GM12872 (cell line): Measurements from ENCODE around the gene LCE2C.
"Not testable (repeated sequence)": the region's sequence is repeated elsewhere in the genome, so short reads cannot be mapped to it uniquely, and the experiment has no call there.

ENCODE experiments used
- TF ChIP-seq, protein P1 (sequence below): IDR thresholded peaks from 3 replicates; pipeline ENCODE4 v1.5.1; 2011; ENCODE audit warnings: low read depth, mild to moderate bottlenecking, low read length, moderate library complexity; ENCODE audit not compliant: insufficient read depth

The LCE2C gene

DNA sequence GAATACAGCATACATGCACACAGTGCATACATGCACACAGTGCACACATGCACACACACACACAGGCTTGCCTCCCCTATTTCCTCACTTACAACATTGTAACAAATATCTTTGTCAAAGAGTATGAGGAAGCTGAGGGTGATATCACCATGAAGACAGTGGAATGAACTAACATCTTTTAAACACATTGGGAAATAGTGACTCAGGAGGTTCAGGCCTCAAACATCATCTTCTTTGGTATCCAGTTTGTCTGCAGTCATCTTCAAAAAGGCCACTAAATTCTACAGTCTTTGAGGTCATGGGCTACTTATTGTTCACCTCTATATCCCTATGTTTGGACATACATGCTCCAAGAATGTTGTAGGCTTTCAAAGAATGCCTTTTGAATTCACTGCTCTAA, 8.8 kb downstream of the LCE2C start:
- TF ChIP-seq, protein P1, sequence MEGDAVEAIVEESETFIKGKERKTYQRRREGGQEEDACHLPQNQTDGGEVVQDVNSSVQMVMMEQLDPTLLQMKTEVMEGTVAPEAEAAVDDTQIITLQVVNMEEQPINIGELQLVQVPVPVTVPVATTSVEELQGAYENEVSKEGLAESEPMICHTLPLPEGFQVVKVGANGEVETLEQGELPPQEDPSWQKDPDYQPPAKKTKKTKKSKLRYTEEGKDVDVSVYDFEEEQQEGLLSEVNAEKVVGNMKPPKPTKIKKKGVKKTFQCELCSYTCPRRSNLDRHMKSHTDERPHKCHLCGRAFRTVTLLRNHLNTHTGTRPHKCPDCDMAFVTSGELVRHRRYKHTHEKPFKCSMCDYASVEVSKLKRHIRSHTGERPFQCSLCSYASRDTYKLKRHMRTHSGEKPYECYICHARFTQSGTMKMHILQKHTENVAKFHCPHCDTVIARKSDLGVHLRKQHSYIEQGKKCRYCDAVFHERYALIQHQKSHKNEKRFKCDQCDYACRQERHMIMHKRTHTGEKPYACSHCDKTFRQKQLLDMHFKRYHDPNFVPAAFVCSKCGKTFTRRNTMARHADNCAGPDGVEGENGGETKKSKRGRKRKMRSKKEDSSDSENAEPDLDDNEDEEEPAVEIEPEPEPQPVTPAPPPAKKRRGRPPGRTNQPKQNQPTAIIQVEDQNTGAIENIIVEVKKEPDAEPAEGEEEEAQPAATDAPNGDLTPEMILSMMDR: no peak

DNA sequence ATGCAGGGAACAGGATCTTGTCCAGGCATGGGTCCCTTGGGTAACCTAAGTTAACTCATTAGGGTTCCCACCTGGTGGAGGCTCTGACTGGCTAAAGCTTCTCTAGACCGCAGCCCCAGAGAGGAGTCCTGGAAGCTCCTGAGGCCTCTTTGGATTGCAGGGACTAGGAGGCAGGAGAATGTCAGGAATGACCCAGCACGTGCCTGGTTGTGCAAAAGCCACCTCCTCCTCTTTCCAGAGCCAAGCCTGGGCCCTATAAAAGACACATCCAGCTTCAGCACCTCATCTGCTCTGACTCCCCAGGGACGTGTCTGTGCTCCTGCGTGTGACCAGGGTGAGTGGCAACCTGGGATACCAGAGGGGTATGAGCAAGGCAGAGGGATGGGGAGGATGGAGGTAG, 10.7 kb downstream of the LCE2C start, which contains the start of gene LCE2B:
Gene LCE2B (plus strand): TSS at position 301 of the 400 bp plus-strand sequence. CDS start 721 bp downstream, outside the sequence.
- TF ChIP-seq, protein P1: not testable (repeated sequence)

DNA sequence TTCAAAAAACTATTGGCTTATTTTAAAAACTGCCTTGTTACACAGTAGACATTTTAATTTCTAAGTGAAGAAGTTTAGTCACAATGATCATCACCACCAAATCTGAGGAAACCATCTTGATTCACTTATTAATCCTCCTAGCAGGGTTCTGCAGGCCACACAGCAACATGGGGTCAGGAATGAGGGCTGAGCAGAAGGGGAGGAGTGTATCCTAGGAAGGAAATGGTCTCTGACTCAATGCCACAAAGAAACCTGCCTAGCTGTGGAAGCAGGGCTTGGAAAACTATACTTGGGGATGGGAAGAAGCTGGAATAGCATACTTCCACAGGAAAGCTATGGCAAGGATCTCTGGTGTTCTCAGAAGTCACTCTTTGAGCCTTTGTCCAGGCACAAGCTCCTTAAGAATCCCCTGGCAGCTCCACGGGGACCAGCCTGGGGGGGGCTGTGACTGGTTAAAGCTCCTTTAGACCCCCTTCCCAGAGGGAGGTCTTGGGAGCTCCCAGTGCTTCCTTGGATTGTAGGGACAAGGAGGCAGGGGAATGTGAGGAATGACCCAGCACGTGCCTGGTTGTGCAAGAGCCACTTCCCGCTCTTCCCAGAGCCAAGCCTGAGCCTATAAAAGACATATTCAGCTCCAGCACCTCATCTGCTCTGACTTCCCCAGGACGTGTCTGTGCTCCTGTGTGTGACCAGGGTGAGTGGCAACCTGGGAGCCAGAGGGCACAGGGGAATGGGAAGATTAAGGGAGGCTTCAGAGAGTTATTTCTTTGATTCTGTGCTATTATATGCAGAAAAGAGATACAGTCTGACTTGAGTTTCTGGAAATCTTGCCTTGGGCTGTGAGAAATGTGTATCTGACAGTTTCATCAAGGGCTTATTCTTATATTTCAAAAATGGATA, 22.9 kb downstream of the LCE2C start, which contains the start of gene LCE2A:
Gene LCE2A (plus strand): TSS at position 645 of the 900 bp plus-strand sequence. CDS start 557 bp downstream, outside the sequence.
- TF ChIP-seq, protein P1: no peak

DNA sequence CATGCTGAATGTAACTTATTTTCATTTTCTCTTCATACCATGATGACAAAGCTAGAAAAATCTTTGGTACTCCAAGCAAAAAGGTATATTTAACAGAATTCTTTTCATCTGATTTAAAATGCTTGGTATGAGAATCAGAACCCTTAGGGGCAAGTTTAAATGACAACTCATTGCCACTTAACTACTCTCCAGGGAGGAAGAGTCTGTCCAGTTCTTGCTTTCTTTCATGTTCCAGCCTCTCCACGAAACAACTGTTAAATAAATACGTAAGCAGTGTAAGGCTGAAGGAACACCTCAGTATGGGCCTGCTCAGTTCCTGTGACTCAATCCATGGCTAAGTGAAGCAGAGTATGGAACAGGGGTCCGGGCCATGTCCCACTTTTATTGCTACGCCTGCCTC, 24.7 kb downstream of the LCE2C start:
- TF ChIP-seq, protein P1: no peak

DNA sequence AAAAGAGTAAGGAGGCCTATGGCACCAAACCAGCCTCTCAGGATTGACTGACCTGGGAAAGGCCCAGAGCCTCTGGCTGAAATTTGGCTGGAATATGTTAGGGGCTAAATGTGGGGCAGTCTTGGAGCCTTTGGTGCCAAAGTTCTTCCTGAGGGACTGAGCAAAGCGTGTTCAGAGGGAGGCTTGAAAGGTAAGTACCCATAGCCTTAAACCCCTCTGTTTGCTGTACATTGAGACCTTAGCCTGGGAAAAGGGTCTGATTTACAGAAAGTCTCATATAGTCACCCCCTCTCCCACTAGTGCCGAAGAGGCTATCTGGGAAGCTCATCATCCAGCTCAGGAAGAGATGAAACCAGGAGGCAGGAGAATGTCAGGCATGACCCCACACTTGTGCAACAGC, 32.8 kb downstream of the LCE2C start, which contains the start of gene LCE4A:
Gene LCE4A (plus strand): TSS at position 301 of the 400 bp plus-strand sequence. CDS start 916 bp downstream, outside the sequence.
- TF ChIP-seq, protein P1: no peak

DNA sequence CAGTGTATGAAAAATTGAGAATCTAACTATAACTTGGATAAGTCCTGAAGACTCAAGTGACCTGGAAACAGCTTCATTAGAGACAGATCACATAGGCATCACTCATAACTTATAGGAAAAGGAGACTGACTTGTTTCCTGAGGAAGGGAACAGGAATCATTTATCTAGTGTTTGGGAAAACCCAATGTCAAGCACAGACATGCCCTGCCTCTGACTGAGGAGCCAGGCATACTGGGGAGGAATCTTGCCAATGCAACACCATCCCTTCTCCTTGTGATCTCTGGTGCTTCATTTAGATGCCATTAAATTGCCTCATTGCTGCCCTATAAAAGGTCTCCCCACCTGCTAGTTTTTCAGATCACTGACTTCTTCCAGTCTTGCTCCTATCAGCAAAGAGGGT, 43.2 kb downstream of the LCE2C start:
- TF ChIP-seq, protein P1: no peak

DNA sequence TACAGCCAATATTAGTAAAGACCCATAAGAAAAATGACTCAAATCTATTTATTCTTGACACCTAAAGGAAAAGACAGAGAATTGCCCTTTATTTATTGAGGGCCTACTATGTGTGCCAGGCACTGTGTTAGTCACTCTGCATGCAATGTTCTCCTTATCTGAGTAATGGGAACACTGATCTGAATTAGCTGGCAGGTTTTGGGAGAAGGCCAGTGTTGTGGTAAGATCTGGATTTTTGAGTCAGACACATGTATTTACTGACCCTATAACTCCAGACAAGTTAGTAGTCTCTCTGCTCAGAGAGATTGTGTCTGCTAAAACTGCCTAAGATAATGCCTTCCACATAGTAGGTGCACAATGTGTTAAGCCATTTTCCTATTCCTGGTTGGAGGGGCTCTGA, 50.2 kb downstream of the LCE2C start:
- TF ChIP-seq, protein P1: no peak
